ENCODE measurements around the gene DEGS1.

The DEGS1 gene

GRCh38 chr1:224217655-224218623, 34.9 kb downstream of the DEGS1 start:
- DNase-seq: no peak

- DNase-seq: no peak
Measured at GRCh38 chr1:224219011-224219611, 36.1 kb downstream of the DEGS1 start.

- DNase-seq: no peak
Measured at GRCh38 chr1:224219612-224220059, 36.6 kb downstream of the DEGS1 start.

- DNase-seq: no peak
Measured at GRCh38 chr1:224223819-224224714, 41.0 kb downstream of the DEGS1 start.

- no peak for DNase-seq
Measured at GRCh38 chr1:224226849-224227502, 43.9 kb downstream of the DEGS1 start.

- DNase-seq: no peak
Measured at GRCh38 chr1:224234017-224234416, 51.0 kb downstream of the DEGS1 start.

- DNase-seq: no peak
Measured at GRCh38 chr1:224235813-224236493, 52.9 kb downstream of the DEGS1 start.

- DNase-seq: no peak
Measured at GRCh38 chr1:224237119-224237881, 54.3 kb downstream of the DEGS1 start.

GRCh38 chr1:224238212-224238611, 55.2 kb downstream of the DEGS1 start:
- DNase-seq: no peak

- DNase-seq: no peak
Measured at GRCh38 chr1:224238756-224239155, 55.7 kb downstream of the DEGS1 start.
